ENCODE measurements around the gene FBN1.

DNA sequence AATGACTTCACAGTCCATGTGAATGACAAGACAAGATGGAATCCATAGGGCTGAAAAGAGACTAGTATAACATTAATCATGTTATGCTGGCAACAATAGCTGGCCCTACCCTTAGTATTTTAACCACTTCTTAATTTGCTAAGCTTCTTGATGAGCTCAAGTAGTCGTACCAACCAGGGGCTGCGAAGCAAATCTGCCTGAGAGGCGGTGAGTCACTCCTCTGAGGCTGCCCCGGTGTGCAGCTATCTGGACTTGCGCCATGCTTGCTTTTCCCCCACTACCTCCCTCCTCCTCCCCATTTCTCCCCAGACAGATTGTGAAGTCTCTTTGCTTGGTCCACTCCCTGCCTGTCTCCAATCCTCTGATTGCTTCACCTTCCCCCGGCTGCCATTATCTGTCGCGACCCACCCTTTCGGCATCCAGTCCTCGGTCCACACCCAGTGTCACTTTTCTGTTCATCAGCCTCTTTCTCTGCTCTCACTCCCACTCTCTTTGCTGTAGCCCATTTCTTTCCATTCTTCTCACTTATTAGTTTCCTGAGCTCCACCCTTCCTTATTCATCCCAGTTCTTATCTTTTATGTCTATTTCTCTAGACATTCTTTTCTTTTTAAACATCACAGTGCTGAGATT lies 271.6 kb downstream of the FBN1 start:
- TF ChIP-seq, protein P1, sequence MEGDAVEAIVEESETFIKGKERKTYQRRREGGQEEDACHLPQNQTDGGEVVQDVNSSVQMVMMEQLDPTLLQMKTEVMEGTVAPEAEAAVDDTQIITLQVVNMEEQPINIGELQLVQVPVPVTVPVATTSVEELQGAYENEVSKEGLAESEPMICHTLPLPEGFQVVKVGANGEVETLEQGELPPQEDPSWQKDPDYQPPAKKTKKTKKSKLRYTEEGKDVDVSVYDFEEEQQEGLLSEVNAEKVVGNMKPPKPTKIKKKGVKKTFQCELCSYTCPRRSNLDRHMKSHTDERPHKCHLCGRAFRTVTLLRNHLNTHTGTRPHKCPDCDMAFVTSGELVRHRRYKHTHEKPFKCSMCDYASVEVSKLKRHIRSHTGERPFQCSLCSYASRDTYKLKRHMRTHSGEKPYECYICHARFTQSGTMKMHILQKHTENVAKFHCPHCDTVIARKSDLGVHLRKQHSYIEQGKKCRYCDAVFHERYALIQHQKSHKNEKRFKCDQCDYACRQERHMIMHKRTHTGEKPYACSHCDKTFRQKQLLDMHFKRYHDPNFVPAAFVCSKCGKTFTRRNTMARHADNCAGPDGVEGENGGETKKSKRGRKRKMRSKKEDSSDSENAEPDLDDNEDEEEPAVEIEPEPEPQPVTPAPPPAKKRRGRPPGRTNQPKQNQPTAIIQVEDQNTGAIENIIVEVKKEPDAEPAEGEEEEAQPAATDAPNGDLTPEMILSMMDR (IDR thresholded peaks at IDR 0.05): no peak
- TF ChIP-seq POLR2A (IDR thresholded peaks at IDR 0.05): no peak
- TF ChIP-seq EP300 (IDR thresholded peaks at IDR 0.05): no peak
- TF ChIP-seq POLR2AphosphoS5 (IDR thresholded peaks at IDR 0.05): no peak
